ENCODE measurements around the gene BEND2.

Gene BEND2

DNA sequence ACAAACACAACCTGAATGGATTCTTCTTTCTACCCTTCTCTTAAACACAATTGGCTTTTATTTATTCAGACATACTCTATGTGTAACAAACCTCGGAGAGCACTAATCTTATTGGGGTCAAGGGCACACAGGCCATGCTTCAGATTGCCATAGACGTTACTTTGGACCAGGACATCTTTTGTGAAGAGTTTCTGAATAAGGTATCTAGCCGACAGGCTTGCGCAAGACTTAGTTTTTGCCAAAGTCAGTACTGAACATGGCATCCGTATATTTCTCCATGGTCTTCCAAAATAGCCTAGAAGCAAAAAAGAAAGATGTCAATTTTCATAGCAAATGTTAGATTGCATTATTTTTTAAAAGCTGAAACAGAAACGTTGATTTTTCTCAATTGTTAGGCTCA lies 49.8 kb downstream of the BEND2 start:
- no peaks in the 10 kb centered on the region for H3K27me3 Mint-ChIP-seq
- H3K4me1 Mint-ChIP-seq, result no peaks in the 10 kb centered on the region
- no peaks in the 10 kb centered on the region for H3K36me3 Mint-ChIP-seq
- H3K9me3 Mint-ChIP-seq, result no peaks in the 10 kb centered on the region
- H3K4me3 Mint-ChIP-seq, result no peak overlapping the region
- no peak for DNase-seq (ENCODE audit: low spot score in 2 of 2)
- ATAC-seq (ENCODE audit: low read depth), result no peak
- H3K27ac Mint-ChIP-seq, result no peak overlapping the region

DNA sequence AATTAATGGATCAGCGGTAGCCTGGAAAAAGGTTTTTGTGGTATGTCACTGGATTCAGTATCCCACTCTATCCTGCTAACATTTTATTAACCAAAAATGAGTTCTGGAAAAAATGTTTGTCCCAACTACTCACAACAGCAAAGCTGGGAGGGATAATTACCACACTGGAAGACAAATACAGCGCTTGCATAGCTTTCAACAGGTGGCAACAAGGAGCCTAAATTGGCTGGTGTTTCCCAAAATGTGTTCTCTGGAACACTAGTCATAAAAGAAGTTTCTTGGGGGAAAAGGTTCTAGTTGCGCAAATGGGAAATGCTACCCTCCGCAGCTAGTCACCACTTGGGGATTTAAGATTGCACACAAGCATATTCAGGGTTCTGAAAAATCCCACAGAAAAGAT lies 54.6 kb downstream of the BEND2 start:
- Mint-ChIP-seq H3K36me3 (no peaks in the 10 kb centered on the region), H3K4me1 (no peaks in the 10 kb centered on the region), H3K27ac (no peak overlapping the region), H3K4me3 (no peak overlapping the region), H3K27me3 (no peaks in the 10 kb centered on the region), H3K9me3 (no peaks in the 10 kb centered on the region)
- ATAC-seq (ENCODE audit: low read depth) (no peak), DNase-seq (ENCODE audit: low spot score in 2 of 2) (no peak)

DNA sequence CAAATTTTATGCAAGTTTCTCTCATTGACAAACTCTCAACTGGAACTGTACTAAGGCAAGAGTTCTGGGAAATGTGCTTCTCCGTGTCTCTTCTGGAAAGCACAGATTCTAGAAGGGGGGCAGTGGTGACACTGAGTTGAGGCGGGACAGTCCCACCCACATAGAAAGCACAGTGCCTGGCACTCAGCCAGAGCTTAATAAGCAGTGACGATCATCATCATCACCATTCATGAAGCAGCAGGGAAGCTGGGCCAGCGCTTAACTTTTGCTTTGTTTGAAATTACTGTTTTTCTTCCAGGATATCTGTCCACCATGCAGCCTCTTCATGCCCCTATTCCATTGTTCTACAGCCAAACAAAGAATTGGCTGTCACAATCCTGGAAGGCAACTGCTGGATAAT lies 60.3 kb downstream of the BEND2 start:
- ATAC-seq (ENCODE audit: low read depth) (no peak), DNase-seq (ENCODE audit: low spot score in 2 of 2) (no peak)
- Mint-ChIP-seq H3K9me3 (no peaks in the 10 kb centered on the region), H3K27ac (no peak overlapping the region), H3K4me3 (no peak overlapping the region), H3K36me3 (no peaks in the 10 kb centered on the region), H3K4me1 (no peaks in the 10 kb centered on the region), H3K27me3 (no peaks in the 10 kb centered on the region)

DNA sequence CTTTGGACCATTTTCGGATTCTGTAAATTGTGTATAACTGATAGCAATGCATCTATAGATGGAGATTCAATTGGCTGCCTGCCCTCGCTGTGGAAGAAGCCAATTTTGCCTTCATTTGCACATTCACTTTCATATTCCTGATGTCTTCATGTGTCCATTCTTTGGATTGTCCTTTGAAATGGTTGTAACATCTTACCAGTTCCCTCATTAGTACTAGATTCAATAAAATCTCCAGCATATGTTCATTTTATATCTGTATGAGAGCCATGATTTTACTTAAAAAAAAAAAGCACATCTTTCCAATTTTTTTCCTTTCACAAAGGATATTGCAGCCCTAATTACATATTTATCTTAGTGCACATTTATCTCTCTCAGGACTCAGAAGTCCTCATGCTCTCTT lies 61.7 kb downstream of the BEND2 start:
- ATAC-seq (ENCODE audit: low read depth), result no peak
- H3K9me3 Mint-ChIP-seq, result no peaks in the 10 kb centered on the region
- no peaks in the 10 kb centered on the region for H3K36me3 Mint-ChIP-seq
- H3K27me3 Mint-ChIP-seq, result no peaks in the 10 kb centered on the region
- DNase-seq (ENCODE audit: low spot score in 2 of 2), result no peak
- no peak overlapping the region for H3K27ac Mint-ChIP-seq
- no peak overlapping the region for H3K4me3 Mint-ChIP-seq
- no peaks in the 10 kb centered on the region for H3K4me1 Mint-ChIP-seq

DNA sequence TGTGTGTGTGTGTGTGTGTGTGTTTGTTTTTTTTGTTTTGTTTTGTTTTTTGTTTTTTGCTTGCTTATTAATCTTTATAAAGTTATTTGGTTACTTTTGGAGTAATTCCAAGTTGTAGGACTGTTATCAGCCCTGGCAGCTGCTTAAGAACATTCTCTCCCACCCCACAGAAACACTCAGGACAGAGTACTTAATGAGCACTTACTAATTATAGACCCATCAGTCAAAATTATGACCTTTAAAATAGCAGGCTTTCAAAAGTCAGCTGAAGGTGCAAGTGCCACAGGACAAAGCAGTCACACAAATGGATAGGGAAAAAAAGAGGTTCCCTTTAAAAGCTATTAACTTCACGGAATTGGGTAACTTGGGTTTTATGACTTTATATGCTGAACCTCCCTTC lies 69.0 kb downstream of the BEND2 start:
- Mint-ChIP-seq H3K4me1 (no peaks in the 10 kb centered on the region), H3K27ac (no peak overlapping the region), H3K27me3 (no peaks in the 10 kb centered on the region), H3K4me3 (no peak overlapping the region), H3K36me3 (no peaks in the 10 kb centered on the region), H3K9me3 (no peaks in the 10 kb centered on the region)
- ATAC-seq (ENCODE audit: low read depth) (no peak), DNase-seq (ENCODE audit: low spot score in 2 of 2) (no peak)

DNA sequence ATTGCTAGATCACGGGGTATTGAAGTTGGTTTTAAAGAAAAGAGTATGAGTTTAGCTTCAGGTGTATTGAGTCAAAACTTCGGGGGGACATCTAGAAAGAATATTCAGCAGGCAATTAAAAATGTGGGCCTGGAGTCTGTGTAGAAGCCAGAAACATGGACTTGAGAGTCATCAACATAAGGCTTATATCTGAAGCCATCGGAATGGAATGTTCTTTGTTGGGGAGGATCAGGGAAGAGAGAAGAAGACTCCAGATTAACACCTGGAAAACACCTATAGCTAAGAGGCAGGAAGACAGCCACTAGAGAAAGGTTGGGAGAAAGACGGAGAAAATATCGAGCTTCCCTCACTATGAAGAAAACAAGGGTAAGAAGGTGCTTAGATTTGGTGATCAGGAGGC lies 69.5 kb downstream of the BEND2 start:
- no peak overlapping the region for H3K27ac Mint-ChIP-seq
- H3K27me3 Mint-ChIP-seq, result no peaks in the 10 kb centered on the region
- DNase-seq (ENCODE audit: low spot score in 2 of 2) (no peak), ATAC-seq (ENCODE audit: low read depth) (no peak)
- no peaks in the 10 kb centered on the region for H3K4me1 Mint-ChIP-seq
- H3K36me3 Mint-ChIP-seq, result no peaks in the 10 kb centered on the region
- no peak overlapping the region for H3K4me3 Mint-ChIP-seq
- H3K9me3 Mint-ChIP-seq, result no peaks in the 10 kb centered on the region

DNA sequence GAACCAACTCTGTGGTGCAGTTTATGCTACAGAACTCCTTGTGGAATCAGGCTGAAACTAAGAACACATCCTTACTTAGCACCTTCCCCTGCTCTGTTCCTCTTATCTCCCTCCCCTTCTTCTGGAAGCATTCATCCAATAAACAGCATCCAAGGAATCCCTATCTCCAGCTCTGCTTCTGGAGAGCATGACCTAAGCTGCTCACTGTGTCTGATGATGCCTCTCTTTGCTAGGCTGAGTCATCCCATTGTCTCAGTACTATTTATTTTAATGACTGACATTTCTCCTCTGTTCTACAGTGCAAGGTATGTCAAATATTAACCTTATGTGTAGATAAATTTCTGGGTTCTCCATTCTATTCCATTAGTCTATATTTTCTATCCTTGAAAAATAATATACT lies 71.2 kb downstream of the BEND2 start:
- no peaks in the 10 kb centered on the region for H3K9me3 Mint-ChIP-seq
- H3K27ac Mint-ChIP-seq, result no peak overlapping the region
- H3K4me3 Mint-ChIP-seq, result no peak overlapping the region

DNA sequence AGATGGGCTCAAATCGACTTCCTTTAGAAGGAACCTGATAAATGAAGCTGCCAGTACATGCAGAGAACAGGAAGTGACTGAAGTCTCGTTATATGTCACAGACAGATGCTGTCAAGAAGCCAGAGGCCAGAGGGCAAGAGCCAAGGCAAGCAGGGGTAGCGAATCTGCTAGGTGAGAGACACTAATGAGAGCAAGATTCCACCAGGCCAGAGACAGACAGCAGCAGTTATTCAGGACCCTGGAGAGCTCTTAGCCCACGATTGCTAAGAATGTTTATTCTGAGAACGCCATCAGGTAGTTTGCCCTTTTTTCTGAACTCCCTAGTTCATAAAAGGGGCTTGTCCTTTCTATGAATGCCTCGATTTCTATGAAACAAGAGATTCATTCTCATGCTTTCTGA lies 73.7 kb downstream of the BEND2 start:
- H3K9me3 Mint-ChIP-seq, result no peaks in the 10 kb centered on the region
- H3K4me1 Mint-ChIP-seq, result no peaks in the 10 kb centered on the region
- no peak overlapping the region for H3K27ac Mint-ChIP-seq
- H3K36me3 Mint-ChIP-seq, result no peaks in the 10 kb centered on the region
- H3K27me3 Mint-ChIP-seq, result no peaks in the 10 kb centered on the region
- DNase-seq (ENCODE audit: low spot score in 2 of 2) (no peak), ATAC-seq (ENCODE audit: low read depth) (no peak)
- no peak overlapping the region for H3K4me3 Mint-ChIP-seq

More for the DNA sequence above, 71.2 kb downstream of the BEND2 start:
- DNase-seq (ENCODE audit: low spot score in 2 of 2), result no peak
- H3K27me3 Mint-ChIP-seq, result no peaks in the 10 kb centered on the region
- no peaks in the 10 kb centered on the region for H3K4me1 Mint-ChIP-seq
- H3K36me3 Mint-ChIP-seq, result no peaks in the 10 kb centered on the region
- no peak for ATAC-seq (ENCODE audit: low read depth)

DNA sequence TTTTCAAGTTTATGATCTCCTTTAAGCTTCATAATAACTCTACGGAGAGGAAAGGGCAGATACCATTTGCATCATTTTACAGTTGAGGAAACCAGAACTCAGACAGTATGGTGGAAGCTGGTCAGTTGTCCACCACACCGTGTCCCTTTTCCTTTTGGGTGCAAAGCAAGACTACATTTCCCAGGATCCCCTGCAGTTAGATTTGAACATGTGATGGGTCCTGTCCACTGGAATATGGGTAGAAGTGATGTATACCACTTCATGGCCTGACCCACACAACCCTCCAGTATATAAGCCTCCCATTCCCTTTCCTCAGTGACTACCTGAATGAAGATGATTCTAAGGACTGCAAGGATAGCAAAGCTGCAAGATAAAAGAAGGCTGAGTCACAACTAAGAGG lies 74.7 kb downstream of the BEND2 start:
- no peaks in the 10 kb centered on the region for H3K4me1 Mint-ChIP-seq
- ATAC-seq (ENCODE audit: low read depth) (no peak), DNase-seq (ENCODE audit: low spot score in 2 of 2) (no peak)
- H3K36me3 Mint-ChIP-seq, result no peaks in the 10 kb centered on the region
- no peak overlapping the region for H3K4me3 Mint-ChIP-seq
- no peak overlapping the region for H3K27ac Mint-ChIP-seq
- H3K9me3 Mint-ChIP-seq, result no peaks in the 10 kb centered on the region
- H3K27me3 Mint-ChIP-seq, result no peaks in the 10 kb centered on the region

DNA sequence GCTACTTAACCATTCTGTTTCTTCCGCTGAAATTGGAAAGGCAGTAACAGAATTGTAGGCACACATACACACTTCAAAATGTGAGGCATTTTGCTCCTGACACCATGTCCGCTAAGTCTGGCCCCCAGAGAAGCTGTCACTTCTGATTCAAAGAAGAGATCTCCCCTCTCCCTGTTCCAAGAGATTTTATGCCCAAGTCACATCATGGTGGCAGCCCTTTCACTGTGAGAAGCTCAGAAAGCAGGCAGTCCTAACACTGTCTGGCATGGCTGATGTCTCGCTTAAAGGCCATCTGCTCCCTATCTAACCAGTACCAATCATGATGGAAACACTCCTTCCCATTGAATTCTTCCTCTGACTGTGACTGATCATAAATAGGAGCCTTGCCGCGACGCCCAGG lies 83.9 kb downstream of the BEND2 start:
- Mint-ChIP-seq H3K36me3 (no peaks in the 10 kb centered on the region), H3K27ac (no peak overlapping the region), H3K4me3 (no peak overlapping the region), H3K4me1 (no peaks in the 10 kb centered on the region), H3K27me3 (no peaks in the 10 kb centered on the region), H3K9me3 (no peaks in the 10 kb centered on the region)
- no peak for ATAC-seq (ENCODE audit: low read depth)
- DNase-seq (ENCODE audit: low spot score in 2 of 2), result no peak

DNA sequence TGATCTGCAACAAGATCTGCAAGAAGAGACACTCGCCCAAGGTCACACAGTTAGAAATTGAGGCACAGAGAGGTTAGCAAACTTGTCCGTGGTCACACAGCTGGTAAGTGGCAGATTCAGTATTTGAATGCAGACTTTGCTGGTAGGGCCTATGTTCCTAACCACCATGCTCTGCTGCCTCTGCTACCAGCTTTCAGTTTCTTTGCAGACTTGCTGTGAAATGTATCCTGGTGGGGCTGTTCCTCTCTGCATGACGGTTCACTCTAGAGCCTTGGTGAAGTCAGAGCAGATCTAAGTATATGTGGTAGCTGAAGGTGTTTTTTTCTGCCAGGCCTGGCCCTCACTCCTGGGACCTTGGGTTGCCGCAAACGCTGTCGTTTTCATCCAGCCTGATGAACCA lies 87.1 kb downstream of the BEND2 start:
- DNase-seq (ENCODE audit: low spot score in 2 of 2) (no peak), ATAC-seq (ENCODE audit: low read depth) (no peak)
- Mint-ChIP-seq H3K27ac (no peak overlapping the region), H3K27me3 (no peaks in the 10 kb centered on the region), H3K4me3 (no peak overlapping the region), H3K9me3 (no peaks in the 10 kb centered on the region), H3K4me1 (no peaks in the 10 kb centered on the region), H3K36me3 (no peaks in the 10 kb centered on the region)

DNA sequence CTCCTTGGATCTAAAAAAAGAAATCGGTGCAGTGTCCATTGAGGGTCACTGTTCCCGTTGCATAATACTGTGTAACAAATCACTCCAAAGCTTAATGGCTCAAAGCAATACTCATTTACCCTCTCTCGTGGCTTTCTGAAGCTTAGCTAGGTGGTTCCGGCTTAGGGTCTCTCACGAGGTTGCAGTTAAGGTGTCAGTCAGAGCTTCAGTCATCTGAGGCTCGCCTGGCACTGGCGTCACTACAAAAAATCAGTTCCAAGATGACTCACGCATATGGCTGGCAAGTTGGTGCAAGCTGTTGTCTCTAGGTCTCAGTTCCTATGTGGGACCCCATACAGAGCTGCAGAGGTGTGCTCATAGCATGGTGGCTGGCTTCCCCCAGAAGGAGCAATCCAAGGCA lies 91.0 kb downstream of the BEND2 start:
- Mint-ChIP-seq H3K4me1 (no peaks in the 10 kb centered on the region), H3K27me3 (no peaks in the 10 kb centered on the region), H3K9me3 (no peaks in the 10 kb centered on the region), H3K4me3 (no peak overlapping the region), H3K36me3 (no peaks in the 10 kb centered on the region), H3K27ac (no peak overlapping the region)
- DNase-seq (ENCODE audit: low spot score in 2 of 2) (no peak), ATAC-seq (ENCODE audit: low read depth) (no peak)

DNA sequence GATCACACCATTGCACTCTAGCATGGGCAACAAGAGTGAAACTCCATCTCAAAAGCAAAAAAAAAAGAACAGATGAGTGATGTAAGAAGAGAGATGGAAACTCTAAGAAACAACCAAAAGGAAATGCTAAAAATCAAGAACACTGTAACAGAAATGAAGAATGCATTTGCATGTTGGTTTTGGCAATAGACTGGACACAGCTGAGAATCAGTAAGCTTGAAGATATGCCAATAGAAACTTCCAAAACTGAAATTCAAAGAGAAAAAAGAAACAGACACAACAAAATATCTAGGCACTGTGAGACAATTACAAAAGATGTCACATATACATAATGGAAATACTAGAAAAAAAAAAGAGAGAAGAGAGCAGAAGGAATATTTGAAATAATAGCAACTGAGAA lies 93.7 kb downstream of the BEND2 start:
- DNase-seq (ENCODE audit: low spot score in 2 of 2), result no peak
- no peak for ATAC-seq (ENCODE audit: low read depth)
- Mint-ChIP-seq H3K4me3 (no peak overlapping the region), H3K4me1 (no peaks in the 10 kb centered on the region), H3K27ac (no peak overlapping the region), H3K36me3 (no peaks in the 10 kb centered on the region), H3K9me3 (peaks cover 2% of the 10 kb centered on the region), H3K27me3 (no peaks in the 10 kb centered on the region)

DNA sequence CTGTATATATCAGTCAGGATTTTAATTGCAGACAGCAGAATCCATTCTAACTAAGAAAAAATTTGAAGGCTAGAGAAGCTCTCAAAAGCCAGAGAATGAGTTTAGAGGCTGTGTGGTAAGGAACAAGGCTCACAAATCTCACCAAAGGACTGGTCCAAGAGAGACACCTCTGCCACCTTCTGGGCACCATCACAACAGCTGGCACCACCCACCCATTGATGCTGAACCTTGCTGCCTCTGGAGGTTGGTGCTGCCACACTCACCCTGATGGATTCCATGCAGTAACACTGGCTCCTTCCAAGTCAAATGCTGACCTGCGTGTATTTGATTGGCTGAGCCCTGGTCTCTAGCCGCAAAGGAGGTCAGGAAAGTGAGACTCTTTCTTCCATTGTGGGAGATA lies 100.8 kb downstream of the BEND2 start:
- Mint-ChIP-seq H3K36me3 (no peaks in the 10 kb centered on the region), H3K4me3 (no peak overlapping the region), H3K9me3 (peaks cover 4% of the 10 kb centered on the region), H3K27me3 (no peaks in the 10 kb centered on the region), H3K4me1 (no peaks in the 10 kb centered on the region), H3K27ac (no peak overlapping the region)
- no peak for ATAC-seq (ENCODE audit: low read depth)
- DNase-seq (ENCODE audit: low spot score in 2 of 2), result no peak
